Pancreas (tissue), 10 donors: ENCODE data around the gene HMGN5. TPM values are rescaled to one million over a fixed set of nuclear protein-coding genes. Genes with fewer than 3 reads are reported as not detected.

Experiments used
- ATAC-seq, 4 donors: fragments of 200-7000 bp; cut with Tn5 transposase; one replicate each; pipeline versions ENCODE4 v1.8.0 to v1.9.1; 2020; ENCODE audit warnings: mild to moderate bottlenecking in 4 of 4, moderate library complexity in 4 of 4
- DNase-seq, 6 donors: peaks; one replicate each; pipeline ENCODE4 v3.0.0-alpha.2; 2020
- FAIRE-seq: peaks from 2 replicates; lab custom pipeline; 2012; peaks lifted over from hg19 to GRCh38; lab: Jason Lieb, UNC
- H3K27ac ChIP-seq, 4 donors: fragments of 200-600 bp; sonication (generic); 1 replicate in 3 of 4; 2 replicates in 1 of 4; pipeline versions ENCODE4 v1.5.0 to v1.8.0; 2020
- H3K27me3 ChIP-seq, 4 donors: fragments of 200-600 bp; one replicate each; pipeline ENCODE4 v1.8.0; 2021
- H3K36me3 ChIP-seq, 3 donors: fragments of 200-600 bp; sonication (generic) in 1 of 3; one replicate each; pipeline versions ENCODE4 v1.5.0 to v1.8.0; 2020 to 2021
- H3K4me1 ChIP-seq, 3 donors: fragments of 200-600 bp; one replicate each; pipeline ENCODE4 v1.8.0; 2021
- H3K4me3 ChIP-seq, 4 donors: fragments of 200-600 bp; sonication (generic) in 2 of 4; one replicate each; pipeline versions ENCODE4 v1.5.0 to v1.8.0; 2020 to 2021
- H3K9me3 ChIP-seq, 4 donors: fragments of 200-600 bp; one replicate each; pipeline ENCODE4 v1.8.0; 2021
- WGBS, 2 donors: extraction: QIAGEN DNeasy Blood & Tissue Kit; methylation state at CpG; one replicate each; pipeline ENCODE4 v1.1.7; 2013; 5-methylcytosine and 5-hydroxymethylcytosine counted together
- intact Hi-C, 3 donors: fragments of 100-400 bp; cut with DNase I; formaldehyde crosslinking; loops; one replicate each; pipeline versions ENCODE4 v1.11.1 to v1.14.2; 2022
- polyA plus RNA-seq, 2 donors: library from polyadenylated mRNA; stranded (reverse); fragments of 200-250 nt; gene quantifications; one replicate each; pipeline ENCODE4 v1.2.3, GENCODE V29; 2013
- total RNA-seq, 6 donors: library from RNA; stranded (reverse); fragmentation: NEBNext Ultra II Directional in 4 of 6; extraction: Animal tissue kit (Norgen Biotek cat#: 25700) in 4 of 6; gene quantifications; one replicate each; pipeline versions ENCODE4 v1.2.1 to v1.2.4, GENCODE V29; 2021 to 2023
- TF ChIP-seq, protein P1 (sequence below), 4 donors: fragments of 200-600 bp; sonication (generic) in 3 of 4; IDR thresholded peaks; one replicate each; pipeline versions ENCODE4 v1.5.0 to v1.8.0; 2021; ENCODE audit warnings: antibody characterized with exemption in 4 of 4
- donor health status: healthy with polysubstance abuse.
- donor health status: DM: no; HTN: no; CAD: no; lungs with moderate emphysema.
- donor health status: DM: no; HTN: no; CAD: no.
- donor health status: control.
- donor health status: control.
- donor health status: Bipolar disorder and iron deficiency.
- donor health status: DM: yes; HTN: yes; CAD: no.
- donor health status: DM: no; HTN: no; CAD: no.
- donor health status: DM: no; HTN: no; CAD: no.
- donor health status: DM: yes; HTN: yes; CAD: no.

The HMGN5 gene
- total and polyA plus RNA-seq, 8 donors = 1.2 to 18.9 (median 2.1) TPM

DNA sequence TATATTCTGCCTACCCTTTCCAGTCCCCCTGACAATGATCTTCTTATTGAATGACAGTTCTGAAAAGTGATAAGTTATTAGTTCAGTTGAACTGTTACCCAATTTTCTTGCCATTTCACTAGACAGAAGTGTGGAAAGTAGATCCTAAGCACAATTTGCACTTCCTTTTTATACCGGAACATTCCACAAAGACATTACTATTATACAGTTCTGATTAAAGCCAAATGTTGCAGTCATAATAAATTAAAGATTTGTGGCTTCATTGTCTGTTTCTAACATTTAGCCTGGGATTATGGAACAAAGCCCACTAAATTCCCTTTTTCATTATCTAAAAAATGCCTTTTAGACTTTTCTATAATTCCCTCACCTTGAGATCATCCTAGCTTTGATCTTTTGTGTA is 14.0 kb upstream of the HMGN5 start:
- Histone ChIP-seq H3K9me3 (no peaks in the 10 kb centered on the region), H3K27me3 (no peaks in the 10 kb centered on the region), H3K4me3 (no peak overlapping the region), H3K4me1 (no peaks in the 10 kb centered on the region), H3K27ac (no peak overlapping the region), H3K36me3 (no peaks in the 10 kb centered on the region)
- WGBS, 2 donors = 65 to 77% methylated on average over 1 of the region's 1 CpG
- intact Hi-C loops = no loop called here
- DNase-seq (no peak), ATAC-seq (no peak), FAIRE-seq (no peak)
- TF ChIP-seq, protein P1, sequence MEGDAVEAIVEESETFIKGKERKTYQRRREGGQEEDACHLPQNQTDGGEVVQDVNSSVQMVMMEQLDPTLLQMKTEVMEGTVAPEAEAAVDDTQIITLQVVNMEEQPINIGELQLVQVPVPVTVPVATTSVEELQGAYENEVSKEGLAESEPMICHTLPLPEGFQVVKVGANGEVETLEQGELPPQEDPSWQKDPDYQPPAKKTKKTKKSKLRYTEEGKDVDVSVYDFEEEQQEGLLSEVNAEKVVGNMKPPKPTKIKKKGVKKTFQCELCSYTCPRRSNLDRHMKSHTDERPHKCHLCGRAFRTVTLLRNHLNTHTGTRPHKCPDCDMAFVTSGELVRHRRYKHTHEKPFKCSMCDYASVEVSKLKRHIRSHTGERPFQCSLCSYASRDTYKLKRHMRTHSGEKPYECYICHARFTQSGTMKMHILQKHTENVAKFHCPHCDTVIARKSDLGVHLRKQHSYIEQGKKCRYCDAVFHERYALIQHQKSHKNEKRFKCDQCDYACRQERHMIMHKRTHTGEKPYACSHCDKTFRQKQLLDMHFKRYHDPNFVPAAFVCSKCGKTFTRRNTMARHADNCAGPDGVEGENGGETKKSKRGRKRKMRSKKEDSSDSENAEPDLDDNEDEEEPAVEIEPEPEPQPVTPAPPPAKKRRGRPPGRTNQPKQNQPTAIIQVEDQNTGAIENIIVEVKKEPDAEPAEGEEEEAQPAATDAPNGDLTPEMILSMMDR (IDR thresholded peaks at IDR 0.05) = no peak

DNA sequence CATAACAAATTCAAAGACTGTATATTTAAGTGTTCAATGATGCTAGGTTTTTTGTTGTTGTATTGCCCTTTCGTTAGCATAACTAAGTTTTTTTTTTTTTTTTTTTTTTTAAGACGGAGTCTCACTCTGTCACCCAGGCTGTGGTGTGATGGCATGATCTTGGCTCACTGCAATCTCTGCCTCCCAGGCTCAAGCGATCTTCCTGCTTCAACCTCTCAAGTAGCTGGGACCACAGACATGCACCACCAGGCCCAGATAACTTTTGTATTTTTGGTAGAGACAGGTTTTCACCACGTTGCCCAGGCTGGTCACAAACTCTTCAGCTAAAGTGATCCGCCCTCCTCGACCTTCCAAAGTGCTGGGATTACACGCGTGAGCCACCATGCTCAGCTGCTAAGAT is 7.2 kb upstream of the HMGN5 start:
- no peaks in the 10 kb centered on the region for H3K36me3 ChIP-seq
- ATAC-seq (no peak), DNase-seq (no peak), FAIRE-seq (no peak)
- no peak overlapping the region for H3K27ac ChIP-seq
- H3K9me3 ChIP-seq = no peaks in the 10 kb centered on the region
- TF ChIP-seq, protein P1 (IDR thresholded peaks at IDR 0.05) = no peak
- intact Hi-C loops = no loop called here
- peaks cover 0 to 6% (median 0%) of the 10 kb centered on the region in 4 donors for H3K27me3 ChIP-seq
- 73 to 93% methylated on average over 8 of the region's 8 CpGs for WGBS, 2 donors
- H3K4me3 ChIP-seq = no peak overlapping the region
- no peaks in the 10 kb centered on the region for H3K4me1 ChIP-seq

DNA sequence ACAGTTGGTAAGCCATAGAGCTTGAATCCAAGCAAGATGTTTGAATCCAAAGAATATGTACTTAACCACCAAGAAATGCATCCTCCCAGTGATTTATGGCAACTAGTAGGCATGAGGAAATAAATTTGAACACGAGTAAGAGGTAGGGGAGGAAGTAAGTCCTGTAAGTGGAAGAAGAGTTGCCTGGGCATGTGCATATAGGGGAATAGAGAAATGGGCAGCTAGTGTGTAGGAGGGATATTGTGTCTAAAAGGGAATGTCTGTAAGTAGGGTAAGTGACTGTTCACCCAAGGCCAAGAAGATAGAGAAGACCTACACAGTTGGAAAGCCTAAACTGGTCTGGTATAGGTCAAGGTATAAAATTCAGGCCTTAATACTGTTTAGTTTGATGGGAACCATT is 4.8 kb upstream of the HMGN5 start:
- peaks cover 0 to 6% (median 0%) of the 10 kb centered on the region in 4 donors for H3K27me3 ChIP-seq
- TF ChIP-seq, protein P1 (IDR thresholded peaks at IDR 0.05) = no peak
- H3K4me1 ChIP-seq = no peaks in the 10 kb centered on the region
- intact Hi-C loops = no loop called here
- no peaks in the 10 kb centered on the region for H3K9me3 ChIP-seq
- no peaks in the 10 kb centered on the region for H3K36me3 ChIP-seq
- H3K4me3 ChIP-seq = no peak overlapping the region
- WGBS, 2 donors = 28 to 39% methylated on average over 1 of the region's 1 CpG
- ATAC-seq (no peak), DNase-seq (no peak), FAIRE-seq (no peak)
- no peak overlapping the region for H3K27ac ChIP-seq

DNA sequence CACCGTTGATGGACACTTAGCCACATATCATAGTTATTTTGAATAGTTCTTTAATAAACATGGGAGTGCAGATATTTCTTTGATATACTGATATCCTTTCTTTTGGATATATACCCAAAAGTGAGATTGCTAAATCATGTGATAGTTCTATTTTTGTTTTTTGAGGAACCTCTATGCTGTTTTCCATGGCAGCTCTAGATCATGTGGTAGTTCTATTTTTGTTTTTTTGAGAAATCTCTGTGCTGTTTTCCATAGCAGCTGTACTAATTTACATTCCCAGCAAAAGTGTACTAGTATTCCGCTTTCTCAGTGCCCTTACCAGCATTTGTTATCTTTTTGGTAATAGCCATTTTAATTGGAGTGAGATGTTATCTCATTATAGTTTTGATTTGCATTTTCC is 3.8 kb upstream of the HMGN5 start:
- WGBS, 2 donors = 56 to 93% methylated on average over 2 of the region's 2 CpGs
- peak; percentile 88 for FAIRE-seq

GRCh38 chrX:81202943-81203342 is 1.2 kb upstream of the HMGN5 start:
- H3K27me3 ChIP-seq = no peaks in the 10 kb centered on the region
- peak in 2 of 4 donors; percentile 13 to 26 for ATAC-seq
- H3K27ac ChIP-seq = peak overlapping the region in 2 of 4 donors; percentile 67 to 78
- H3K36me3 ChIP-seq = no peaks in the 10 kb centered on the region
- FAIRE-seq = peak; percentile 45
- WGBS, 2 donors = 0 to 16% methylated on average over 1 of the region's 1 CpG
- intact Hi-C loops = no loop called here
- H3K4me1 ChIP-seq = no peaks in the 10 kb centered on the region
- no peaks in the 10 kb centered on the region for H3K9me3 ChIP-seq
- peak overlapping the region; percentile 0 to 40 (median 22) for H3K4me3 ChIP-seq
- TF ChIP-seq, protein P1 (IDR thresholded peaks at IDR 0.05) = no peak
- no peak for DNase-seq

More for the DNA sequence above, 3.8 kb upstream of the HMGN5 start:
- TF ChIP-seq, protein P1 (IDR thresholded peaks at IDR 0.05) = no peak
- H3K36me3 ChIP-seq = no peaks in the 10 kb centered on the region
- H3K4me3 ChIP-seq = no peak overlapping the region
- H3K27ac ChIP-seq = no peak overlapping the region
- H3K9me3 ChIP-seq = no peaks in the 10 kb centered on the region
- DNase-seq = no peak
- H3K4me1 ChIP-seq = no peaks in the 10 kb centered on the region
- intact Hi-C loops = no loop called here
- H3K27me3 ChIP-seq = peaks cover 0 to 6% (median 0%) of the 10 kb centered on the region in 4 donors
- ATAC-seq = no peak
